GM12874 (cell line): ENCODE results near the gene NEU4.

Experiments
- TF ChIP-seq, protein P1 (sequence below): IDR thresholded peaks from 2 replicates; pipeline ENCODE4 v1.5.1; 2011; ENCODE audit warnings: low read depth, mild to moderate bottlenecking, control low read depth, low read length, moderate library complexity; ENCODE audit not compliant: insufficient read depth

Gene NEU4

DNA sequence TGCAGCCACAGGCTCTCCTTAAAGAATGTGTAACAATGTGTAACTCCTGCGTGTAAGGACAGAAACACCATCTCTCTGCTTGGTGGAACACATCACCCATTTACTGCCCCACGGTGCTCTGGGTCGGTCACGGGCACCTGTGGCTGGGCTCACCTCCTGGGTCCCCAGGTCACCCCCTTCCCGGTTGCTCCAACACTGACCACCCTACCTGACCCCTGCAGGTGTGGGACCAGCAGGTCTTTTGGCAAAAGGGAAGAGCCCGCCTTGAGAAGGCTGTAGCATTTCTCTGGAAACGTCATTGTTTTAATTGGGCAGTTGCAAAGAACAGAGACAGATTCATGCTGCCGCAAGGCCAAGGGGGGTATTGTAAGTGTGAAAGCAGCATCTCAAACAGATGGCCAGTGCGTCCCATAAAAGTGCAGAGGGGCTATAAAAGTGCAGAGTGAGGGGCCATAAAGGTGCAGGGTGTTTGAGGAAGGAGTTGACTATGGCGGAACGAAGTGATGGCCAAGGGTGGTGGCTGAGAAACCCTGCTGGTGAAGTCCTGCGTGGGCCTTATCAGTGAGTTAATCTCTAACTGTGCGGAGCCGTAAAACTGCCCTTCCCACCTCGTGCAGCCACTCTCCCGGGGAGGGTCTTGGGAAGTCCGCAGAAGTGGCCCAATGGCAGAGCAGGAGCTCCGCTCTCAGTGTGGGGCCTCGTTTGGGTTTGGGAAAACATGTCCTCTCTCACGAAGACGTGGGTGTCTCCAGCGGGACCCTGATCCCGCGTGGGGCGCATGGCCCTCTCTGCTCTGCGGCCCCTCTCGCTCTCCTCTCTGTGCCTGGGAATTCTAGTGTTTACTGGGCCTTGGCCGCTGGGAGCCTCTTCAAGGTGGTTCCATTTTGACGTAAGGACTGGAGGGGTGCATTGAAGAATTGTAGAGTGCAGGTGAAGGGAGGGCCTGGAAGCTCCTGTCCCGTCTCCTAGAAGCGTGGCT is 13.7 kb upstream of the NEU4 start:
- TF ChIP-seq, protein P1, sequence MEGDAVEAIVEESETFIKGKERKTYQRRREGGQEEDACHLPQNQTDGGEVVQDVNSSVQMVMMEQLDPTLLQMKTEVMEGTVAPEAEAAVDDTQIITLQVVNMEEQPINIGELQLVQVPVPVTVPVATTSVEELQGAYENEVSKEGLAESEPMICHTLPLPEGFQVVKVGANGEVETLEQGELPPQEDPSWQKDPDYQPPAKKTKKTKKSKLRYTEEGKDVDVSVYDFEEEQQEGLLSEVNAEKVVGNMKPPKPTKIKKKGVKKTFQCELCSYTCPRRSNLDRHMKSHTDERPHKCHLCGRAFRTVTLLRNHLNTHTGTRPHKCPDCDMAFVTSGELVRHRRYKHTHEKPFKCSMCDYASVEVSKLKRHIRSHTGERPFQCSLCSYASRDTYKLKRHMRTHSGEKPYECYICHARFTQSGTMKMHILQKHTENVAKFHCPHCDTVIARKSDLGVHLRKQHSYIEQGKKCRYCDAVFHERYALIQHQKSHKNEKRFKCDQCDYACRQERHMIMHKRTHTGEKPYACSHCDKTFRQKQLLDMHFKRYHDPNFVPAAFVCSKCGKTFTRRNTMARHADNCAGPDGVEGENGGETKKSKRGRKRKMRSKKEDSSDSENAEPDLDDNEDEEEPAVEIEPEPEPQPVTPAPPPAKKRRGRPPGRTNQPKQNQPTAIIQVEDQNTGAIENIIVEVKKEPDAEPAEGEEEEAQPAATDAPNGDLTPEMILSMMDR, result no peak

DNA sequence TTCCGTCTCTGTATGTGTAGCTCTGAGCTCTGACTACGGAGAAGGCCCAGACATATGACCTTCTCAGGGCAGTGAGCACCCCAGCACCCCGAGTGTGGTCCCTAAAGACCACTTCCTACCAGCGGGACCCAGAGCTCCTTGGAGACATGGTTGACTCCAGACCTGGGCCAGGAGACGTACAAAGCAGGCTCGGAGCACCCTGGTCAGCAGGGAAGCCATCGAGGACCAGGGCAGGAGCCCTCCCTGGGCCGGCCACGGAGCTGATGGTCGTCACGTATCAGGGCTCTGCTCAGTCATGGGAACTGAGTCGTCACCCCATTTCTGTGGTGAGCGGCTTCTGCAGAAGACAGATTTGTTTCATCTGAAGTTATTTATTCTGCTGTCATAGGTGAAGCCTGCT is 12.8 kb upstream of the NEU4 start:
- TF ChIP-seq, protein P1, result no peak

DNA sequence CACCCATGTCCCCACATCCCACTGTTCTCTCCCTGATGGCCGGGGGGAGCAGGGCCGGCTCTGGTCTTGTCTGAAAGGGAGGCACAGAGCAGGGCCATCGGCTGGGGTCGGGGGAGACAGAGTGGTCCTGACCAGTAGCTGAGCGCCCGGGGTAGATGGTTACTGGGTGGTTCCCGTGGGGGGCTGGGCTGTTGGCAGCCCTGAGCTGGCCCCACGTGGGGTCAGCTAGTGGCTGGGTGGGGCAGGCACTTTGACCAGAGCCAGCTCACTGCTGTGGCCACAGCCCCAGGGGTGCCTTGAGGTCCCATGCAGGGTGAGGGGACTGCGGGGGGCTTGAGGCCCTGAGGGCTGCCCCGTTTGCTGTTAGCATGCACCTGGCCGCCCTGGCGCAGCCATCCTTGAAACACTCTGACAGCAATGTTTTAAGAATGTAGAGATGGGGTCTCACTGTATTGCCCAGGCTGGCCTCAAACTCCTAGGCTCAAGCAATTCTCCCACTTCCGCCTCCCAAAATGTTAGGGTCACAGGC is 12.3 kb upstream of the NEU4 start:
- TF ChIP-seq, protein P1, result no peak

DNA sequence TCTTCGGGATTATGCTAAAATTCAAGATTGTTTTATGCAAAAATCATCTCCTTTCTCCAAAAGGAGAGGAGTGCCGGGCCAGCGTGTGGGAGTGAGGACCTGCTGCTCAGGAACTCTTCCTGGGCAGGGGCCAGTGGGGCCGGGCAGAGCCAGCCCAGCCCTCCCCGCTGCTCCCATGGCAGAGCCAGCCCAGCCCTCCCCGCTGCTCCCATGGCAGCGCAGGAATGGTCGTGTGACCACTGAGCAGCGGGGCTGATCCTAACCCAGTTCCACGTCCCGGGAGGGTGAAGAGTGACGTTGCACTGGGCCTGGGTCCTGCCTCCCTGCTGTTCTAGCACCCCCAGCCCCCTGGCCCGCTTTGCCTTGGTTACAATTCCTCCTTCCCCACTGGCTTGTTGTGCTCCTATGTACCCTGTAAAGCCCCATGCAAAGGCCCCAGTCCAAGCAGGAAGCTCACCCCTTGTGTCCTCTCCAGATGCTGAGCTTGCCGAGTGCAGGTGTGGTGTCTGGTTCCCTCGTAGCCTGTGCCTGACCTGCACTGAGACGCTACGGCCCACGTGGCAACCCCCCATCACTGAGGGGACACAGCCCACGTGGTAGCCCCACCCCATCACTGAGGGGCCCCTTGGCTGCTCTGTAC is 11.4 kb upstream of the NEU4 start:
- TF ChIP-seq, protein P1, result no peak

DNA sequence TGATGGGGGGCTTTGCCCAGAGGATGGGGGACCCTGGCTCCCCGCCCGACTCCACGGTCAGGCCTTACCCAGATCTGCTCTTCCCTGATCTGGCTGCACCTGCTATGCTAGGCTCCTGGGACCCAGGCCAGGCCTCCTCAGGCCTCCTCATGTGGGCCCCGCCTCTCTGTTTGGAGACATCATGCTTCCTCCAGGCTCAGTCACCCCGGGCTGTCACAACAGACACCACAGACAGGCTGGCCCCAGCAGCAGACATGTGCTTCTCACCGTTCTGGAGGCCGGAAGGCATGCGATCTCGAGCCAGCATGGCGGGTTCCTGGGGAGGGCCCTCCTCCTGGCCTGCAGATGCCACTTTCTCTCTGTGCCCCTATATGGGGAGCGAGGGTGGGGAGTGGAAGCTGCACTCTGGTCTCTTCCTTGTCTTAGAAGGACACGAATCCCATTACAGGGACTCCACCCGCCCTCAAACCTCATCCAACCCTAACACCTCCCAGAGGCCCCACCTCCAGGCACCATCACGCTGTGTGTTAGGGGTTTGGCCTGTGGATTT is 10.8 kb upstream of the NEU4 start:
- TF ChIP-seq, protein P1, result no peak

DNA sequence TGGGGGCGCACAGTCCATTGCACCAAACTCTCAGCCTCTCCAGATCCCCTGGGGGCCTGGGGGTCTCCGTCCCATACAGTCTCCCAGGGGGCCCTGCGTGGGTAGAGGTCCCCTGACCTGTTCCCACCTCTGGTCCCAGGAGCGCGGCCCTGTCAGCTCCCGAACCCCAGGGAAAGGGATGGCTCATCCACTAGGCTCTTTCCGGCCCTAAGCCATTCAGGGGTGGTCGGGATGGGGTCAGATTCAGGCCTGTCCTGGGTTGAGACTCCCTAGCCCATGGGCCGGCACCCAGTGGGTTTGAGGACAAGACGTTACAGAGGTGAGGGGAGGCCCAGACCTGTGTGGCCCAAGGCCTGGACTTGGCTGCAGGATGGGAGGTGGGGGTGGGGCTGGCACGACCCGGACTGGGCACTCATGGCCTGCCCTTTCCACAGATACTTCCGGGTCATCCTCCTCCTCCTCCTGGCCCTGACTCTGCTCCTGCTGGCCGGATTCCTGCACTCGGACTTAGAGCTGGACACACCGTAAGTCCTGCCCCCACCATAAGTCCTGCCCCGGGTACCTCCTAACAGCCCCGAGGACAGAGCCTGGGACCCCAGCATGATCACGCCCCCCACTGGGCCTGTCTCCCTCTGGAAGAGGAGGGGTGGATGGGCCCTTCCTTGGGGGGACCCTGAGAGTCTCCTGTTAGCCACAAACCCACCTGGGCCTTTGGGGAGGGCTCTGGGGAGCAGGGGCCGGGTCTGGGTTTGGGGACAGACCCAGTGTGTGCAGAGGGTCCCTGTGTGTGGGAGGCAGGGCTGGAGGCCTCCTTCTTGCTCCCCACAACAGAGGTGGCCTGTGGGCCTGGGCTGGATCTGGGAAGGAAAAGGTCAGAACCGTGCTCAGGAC is 10.1 kb upstream of the NEU4 start:
- TF ChIP-seq, protein P1, result no peak
